ENCODE data around the gene SFSWAP.

DNA sequence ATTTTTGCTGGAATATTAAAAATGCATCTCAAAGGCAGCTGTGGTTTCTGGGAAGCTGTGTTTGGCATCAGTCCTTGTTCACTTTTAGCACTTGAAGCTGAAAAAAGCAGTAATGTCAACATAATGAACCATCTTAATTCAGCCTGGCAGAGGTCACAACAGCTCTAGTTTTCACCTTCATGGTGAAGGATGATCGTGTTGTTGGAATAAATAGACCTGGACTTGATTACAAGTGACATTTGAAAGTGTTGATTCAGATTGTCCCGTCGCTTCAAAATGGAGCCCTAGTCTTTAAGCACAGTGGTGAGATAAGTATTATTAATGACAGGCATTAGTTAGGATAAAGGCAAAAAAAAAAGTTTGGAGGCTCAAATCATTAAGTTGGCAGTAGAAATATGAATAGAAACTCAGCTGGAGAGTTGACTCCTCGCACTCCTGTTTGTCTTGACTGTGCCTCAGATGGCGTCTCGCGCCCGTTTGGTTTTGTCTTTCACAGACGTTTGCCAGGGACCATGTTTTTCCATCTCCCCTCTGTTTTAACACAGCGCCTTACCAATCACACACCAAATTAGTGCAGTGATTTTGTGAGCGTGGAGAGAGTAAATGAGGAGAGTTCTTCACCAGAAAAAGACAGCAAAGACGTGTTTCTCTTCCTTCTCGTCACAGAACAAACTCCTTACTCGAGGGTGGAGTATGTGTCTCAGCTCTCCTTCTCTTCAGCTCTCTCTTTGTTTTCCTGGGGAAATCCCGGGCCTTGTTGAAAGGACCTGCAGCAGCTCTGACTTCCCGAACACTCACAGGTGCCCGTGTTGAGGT, 63.9 kb downstream of the SFSWAP start:
- TF ChIP-seq POLR2A (IDR thresholded peaks at IDR 0.05; ENCODE audit: borderline replicate concordance, extremely low read depth, insufficient read depth, insufficient read length) (no peak), EZH2 (IDR thresholded peaks at IDR 0.05) (no peak), ELF1 (IDR thresholded peaks at IDR 0.05; ENCODE audit: borderline replicate concordance, low read depth) (no peak), JUND (IDR thresholded peaks at IDR 0.05) (no peak)
- TF ChIP-seq, protein P1, sequence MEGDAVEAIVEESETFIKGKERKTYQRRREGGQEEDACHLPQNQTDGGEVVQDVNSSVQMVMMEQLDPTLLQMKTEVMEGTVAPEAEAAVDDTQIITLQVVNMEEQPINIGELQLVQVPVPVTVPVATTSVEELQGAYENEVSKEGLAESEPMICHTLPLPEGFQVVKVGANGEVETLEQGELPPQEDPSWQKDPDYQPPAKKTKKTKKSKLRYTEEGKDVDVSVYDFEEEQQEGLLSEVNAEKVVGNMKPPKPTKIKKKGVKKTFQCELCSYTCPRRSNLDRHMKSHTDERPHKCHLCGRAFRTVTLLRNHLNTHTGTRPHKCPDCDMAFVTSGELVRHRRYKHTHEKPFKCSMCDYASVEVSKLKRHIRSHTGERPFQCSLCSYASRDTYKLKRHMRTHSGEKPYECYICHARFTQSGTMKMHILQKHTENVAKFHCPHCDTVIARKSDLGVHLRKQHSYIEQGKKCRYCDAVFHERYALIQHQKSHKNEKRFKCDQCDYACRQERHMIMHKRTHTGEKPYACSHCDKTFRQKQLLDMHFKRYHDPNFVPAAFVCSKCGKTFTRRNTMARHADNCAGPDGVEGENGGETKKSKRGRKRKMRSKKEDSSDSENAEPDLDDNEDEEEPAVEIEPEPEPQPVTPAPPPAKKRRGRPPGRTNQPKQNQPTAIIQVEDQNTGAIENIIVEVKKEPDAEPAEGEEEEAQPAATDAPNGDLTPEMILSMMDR (IDR thresholded peaks at IDR 0.05 in 2 of 3, conservative IDR thresholded peaks at IDR 0.05 in 1 of 3; ENCODE audit: borderline replicate concordance in 1 of 3, insufficient read depth in 1 of 3, low read depth in 2 of 3, low read length in 2 of 3): no peak
